Measurements from ENCODE around the gene AKAP3.
A peak's percentile ranks its signal among the peaks of the same experiment; 100 is the strongest.

AKAP3 gene

DNA sequence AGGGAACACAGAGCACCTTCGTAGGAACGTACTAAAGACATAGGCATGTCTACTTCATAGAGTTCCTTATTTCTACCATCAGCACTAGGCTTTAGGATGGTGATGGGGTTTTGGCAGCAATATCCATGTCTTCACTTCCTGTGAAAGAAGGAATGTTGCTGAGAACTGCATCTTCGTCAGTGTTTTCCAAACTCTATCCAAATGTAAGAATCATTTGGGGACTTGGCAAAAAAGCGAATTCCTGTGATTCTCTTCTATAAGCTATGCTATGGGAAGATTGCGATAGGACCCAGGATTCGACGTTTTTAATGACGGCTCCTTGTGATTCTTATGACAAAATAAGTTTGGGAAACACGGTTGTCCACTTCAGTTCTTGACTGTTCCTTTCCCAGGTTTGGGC is 39.8 kb downstream of the AKAP3 start:
- 0 out of 2 replicates have a peak, but pooled peaks cover 2% of the 10 kb centered on the region for H3K27me3 ChIP-seq (ENCODE audit: control insufficient read depth, low read length)
- no peak overlapping the region for H3K27ac ChIP-seq (ENCODE audit: low read depth, low read length)
- no peaks in the 10 kb centered on the region for H3K9me2 ChIP-seq (replicated peaks; ENCODE audit: control insufficient read depth, low read length)
- peaks cover 21% of the 10 kb centered on the region for H3K79me2 ChIP-seq (ENCODE audit: control insufficient read depth, low read length)
- no peaks in the 10 kb centered on the region for H4K20me1 ChIP-seq (ENCODE audit: control insufficient read depth, insufficient read depth, low read depth, low read length)
- H3K4me3 ChIP-seq (ENCODE audit: low read length): no peak overlapping the region
- H3K9me3 ChIP-seq (ENCODE audit: control insufficient read depth, insufficient read depth, low read length): no peaks in the 10 kb centered on the region
- peaks cover 7% of the 10 kb centered on the region for H3K4me1 ChIP-seq (ENCODE audit: control insufficient read depth, low read length)
- H3K36me3 ChIP-seq (ENCODE audit: control insufficient read depth, low read length): peaks cover 17% of the 10 kb centered on the region
- no peaks in the 10 kb centered on the region for H3F3A ChIP-seq (ENCODE audit: control insufficient read depth, insufficient read depth)
- H3K4me2 ChIP-seq (ENCODE audit: low read length): no peak overlapping the region
- TF ChIP-seq, protein P1, sequence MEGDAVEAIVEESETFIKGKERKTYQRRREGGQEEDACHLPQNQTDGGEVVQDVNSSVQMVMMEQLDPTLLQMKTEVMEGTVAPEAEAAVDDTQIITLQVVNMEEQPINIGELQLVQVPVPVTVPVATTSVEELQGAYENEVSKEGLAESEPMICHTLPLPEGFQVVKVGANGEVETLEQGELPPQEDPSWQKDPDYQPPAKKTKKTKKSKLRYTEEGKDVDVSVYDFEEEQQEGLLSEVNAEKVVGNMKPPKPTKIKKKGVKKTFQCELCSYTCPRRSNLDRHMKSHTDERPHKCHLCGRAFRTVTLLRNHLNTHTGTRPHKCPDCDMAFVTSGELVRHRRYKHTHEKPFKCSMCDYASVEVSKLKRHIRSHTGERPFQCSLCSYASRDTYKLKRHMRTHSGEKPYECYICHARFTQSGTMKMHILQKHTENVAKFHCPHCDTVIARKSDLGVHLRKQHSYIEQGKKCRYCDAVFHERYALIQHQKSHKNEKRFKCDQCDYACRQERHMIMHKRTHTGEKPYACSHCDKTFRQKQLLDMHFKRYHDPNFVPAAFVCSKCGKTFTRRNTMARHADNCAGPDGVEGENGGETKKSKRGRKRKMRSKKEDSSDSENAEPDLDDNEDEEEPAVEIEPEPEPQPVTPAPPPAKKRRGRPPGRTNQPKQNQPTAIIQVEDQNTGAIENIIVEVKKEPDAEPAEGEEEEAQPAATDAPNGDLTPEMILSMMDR (IDR thresholded peaks at IDR 0.05; ENCODE audit: low read depth, low read length, poor library complexity, severe bottlenecking): no peak
- no peak for TF ChIP-seq EZH2phosphoT487 (IDR thresholded peaks at IDR 0.05; ENCODE audit: borderline replicate concordance, low read length)

- H3K36me3 ChIP-seq (ENCODE audit: control insufficient read depth, low read length): peaks cover 4% of the 10 kb centered on the region; the same call in 1 of the 2 replicates
- peaks cover 7% of the 10 kb centered on the region for H3K27me3 ChIP-seq (ENCODE audit: control insufficient read depth, low read length)
- no peaks in the 10 kb centered on the region for H3K9me2 ChIP-seq (replicated peaks; ENCODE audit: control insufficient read depth, low read length)
- H3K79me2 ChIP-seq (ENCODE audit: control insufficient read depth, low read length): peaks cover 21% of the 10 kb centered on the region
- no peaks in the 10 kb centered on the region for H4K20me1 ChIP-seq (ENCODE audit: control insufficient read depth, insufficient read depth, low read depth, low read length)
- H3K4me3 ChIP-seq (ENCODE audit: low read length): no peak overlapping the region
- H3F3A ChIP-seq (ENCODE audit: control insufficient read depth, insufficient read depth): no peaks in the 10 kb centered on the region
- H3K4me2 ChIP-seq (ENCODE audit: low read length): no peak overlapping the region
- H3K9me3 ChIP-seq (ENCODE audit: control insufficient read depth, insufficient read depth, low read length): no peaks in the 10 kb centered on the region
- TF ChIP-seq, protein P1 (IDR thresholded peaks at IDR 0.05; ENCODE audit: low read depth, low read length, poor library complexity, severe bottlenecking): no peak
- no peak for TF ChIP-seq EZH2phosphoT487 (IDR thresholded peaks at IDR 0.05; ENCODE audit: borderline replicate concordance, low read length)
- H3K27ac ChIP-seq (ENCODE audit: low read depth, low read length): no peak overlapping the region
- H3K4me1 ChIP-seq (ENCODE audit: control insufficient read depth, low read length): peaks cover 7% of the 10 kb centered on the region
Observed at GRCh38 chr12:4607056-4607455, 41.8 kb downstream of the AKAP3 start.

DNA sequence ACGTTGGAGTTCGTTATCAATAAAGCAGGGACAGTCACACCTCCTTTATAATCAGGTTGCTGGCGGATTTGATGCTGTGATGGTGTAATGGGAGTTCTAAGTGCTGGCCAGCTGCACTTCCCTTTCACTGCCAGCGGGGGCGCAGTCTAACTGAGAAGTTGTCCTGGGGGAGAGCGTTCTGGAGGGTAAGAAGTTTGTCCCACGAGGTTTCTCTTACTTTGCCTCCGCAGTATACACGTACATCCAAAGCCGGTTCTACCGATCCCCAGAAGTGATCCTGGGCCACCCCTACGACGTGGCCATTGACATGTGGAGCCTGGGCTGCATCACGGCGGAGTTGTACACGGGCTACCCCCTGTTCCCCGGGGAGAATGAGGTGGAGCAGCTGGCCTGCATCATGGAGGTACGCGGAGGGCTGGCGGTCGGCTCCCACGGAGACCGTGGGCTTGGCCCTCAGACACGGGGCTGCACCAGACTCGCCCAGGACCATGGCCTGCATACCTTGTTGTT is 44.1 kb downstream of the AKAP3 start:
- Histone ChIP-seq H3K27me3 (ENCODE audit: control insufficient read depth, low read length) (peaks cover 17% of the 10 kb centered on the region), H3K79me2 (ENCODE audit: control insufficient read depth, low read length) (peaks cover 21% of the 10 kb centered on the region), H3K9me3 (ENCODE audit: control insufficient read depth, insufficient read depth, low read length) (no peaks in the 10 kb centered on the region), H3K4me1 (ENCODE audit: control insufficient read depth, low read length) (peaks cover 7% of the 10 kb centered on the region), H3F3A (ENCODE audit: control insufficient read depth, insufficient read depth) (no peaks in the 10 kb centered on the region), H3K4me3 (ENCODE audit: low read length) (peak overlapping the region; percentile 94), H3K4me2 (ENCODE audit: low read length) (peak overlapping the region; percentile 66), H3K9me2 (replicated peaks; ENCODE audit: control insufficient read depth, low read length) (no peaks in the 10 kb centered on the region), H3K36me3 (ENCODE audit: control insufficient read depth, low read length) (no peaks in the 10 kb centered on the region), H4K20me1 (ENCODE audit: control insufficient read depth, insufficient read depth, low read depth, low read length) (no peaks in the 10 kb centered on the region), H3K27ac (ENCODE audit: low read depth, low read length) (no peak overlapping the region)
- no peak for TF ChIP-seq EZH2phosphoT487 (IDR thresholded peaks at IDR 0.05; ENCODE audit: borderline replicate concordance, low read length)
- TF ChIP-seq, protein P1 (IDR thresholded peaks at IDR 0.05; ENCODE audit: low read depth, low read length, poor library complexity, severe bottlenecking): peak; percentile 97

Measured in DOHH2 (cell line).